LNCaP clone FGC (cell line): ENCODE data around the gene SEMA4D.

Source experiments
- DNase-seq: peaks from one replicate; pipeline ENCODE4 v3.0.0-alpha.2; 2011; ENCODE audit warnings: low read depth
- H3K4me3 ChIP-seq: 2 replicates; pipeline ENCODE4 v1.5.1; 2011; ENCODE audit warnings: mild to moderate bottlenecking, low read depth, low read length, control low read depth
- CTCF ChIP-seq: IDR thresholded peaks from 2 replicates; pipeline ENCODE4 v1.5.1; 2012; ENCODE audit warnings: mild to moderate bottlenecking; ENCODE audit not compliant: control insufficient read depth, insufficient read depth; ENCODE audit errors: extremely low read depth

SEMA4D gene

GRCh38 chr9:89428222-89428761 is 69.6 kb downstream of the SEMA4D start:
- no peak for DNase-seq

GRCh38 chr9:89427621-89428221 is 70.2 kb downstream of the SEMA4D start:
- no peak overlapping the region for H3K4me3 ChIP-seq
- TF ChIP-seq CTCF: no peak
- no peak for DNase-seq

More at GRCh38 chr9:89428222-89428761, 69.6 kb downstream of the SEMA4D start:
- no peak for TF ChIP-seq CTCF
- no peak overlapping the region for H3K4me3 ChIP-seq

- H3K4me3 ChIP-seq: no peak overlapping the region
- DNase-seq: no peak
- no peak for TF ChIP-seq CTCF
Observed at GRCh38 chr9:89426384-89426961, 71.4 kb downstream of the SEMA4D start.

- no peak for TF ChIP-seq CTCF
- no peak for DNase-seq
- no peak overlapping the region for H3K4me3 ChIP-seq
Observed at GRCh38 chr9:89425921-89426383, 72.0 kb downstream of the SEMA4D start.

GRCh38 chr9:89425024-89425805 is 72.7 kb downstream of the SEMA4D start:
- no peak for DNase-seq
- no peak for TF ChIP-seq CTCF
- no peak overlapping the region for H3K4me3 ChIP-seq

- H3K4me3 ChIP-seq: no peak overlapping the region
- DNase-seq: no peak
- no peak for TF ChIP-seq CTCF
Observed at GRCh38 chr9:89422151-89422975, 75.5 kb downstream of the SEMA4D start.
